ENCODE results near the gene TSSK2. TPM values are rescaled to one million over a fixed set of nuclear protein-coding genes. Genes with fewer than 3 reads are reported as not detected.

The TSSK2 gene
- total RNA-seq, 1 donor from 2014 or later = not detected

Other genes with a start within 250 kb of the TSSK2 start
- gene DGCR6, start 225.0 kb upstream of the TSSK2 start, total RNA-seq = 1.6 TPM
- gene PRODH, start 195.0 kb upstream of the TSSK2 start, total RNA-seq = 4.5 TPM
- gene DGCR2, start 8.9 kb upstream of the TSSK2 start, total RNA-seq = 46.6 TPM
- 9.9 TPM for gene ESS2, start 13.3 kb downstream of the TSSK2 start, total RNA-seq
- gene GSC2, start 19.0 kb downstream of the TSSK2 start, total RNA-seq = not detected
- 78.5 TPM for gene SLC25A1, start 47.4 kb downstream of the TSSK2 start, total RNA-seq
- gene CLTCL1, start 160.4 kb downstream of the TSSK2 start, total RNA-seq = 6.8 TPM

Data from esophagus mucosa (tissue), 1 donor.